DOHH2 (cell line): ENCODE measurements around the gene LYRM2.

ENCODE experiments used
- H3F3A ChIP-seq: fragments of 200-600 bp; sonication (generic), shearing (Covaris generic); 2 replicates; pipeline ENCODE4 v1.6.0; 2016; ENCODE audit warnings: antibody characterized with exemption, mild to moderate bottlenecking; ENCODE audit not compliant: control insufficient read depth, insufficient read depth
- H3K27ac ChIP-seq: fragments of 200-600 bp; sonication (generic); 2 replicates; pipeline ENCODE4 v1.5.1; 2014; ENCODE audit warnings: low read depth, mild to moderate bottlenecking, low read length, moderate library complexity
- H3K27me3 ChIP-seq: fragments of 200-600 bp; sonication (generic); 2 replicates; pipeline ENCODE4 v1.6.1; 2014; ENCODE audit warnings: mild to moderate bottlenecking, low read length, mixed read lengths; ENCODE audit not compliant: control insufficient read depth
- H3K36me3 ChIP-seq: fragments of 200-600 bp; sonication (generic); 2 replicates; pipeline ENCODE4 v1.6.1; 2014; ENCODE audit warnings: mild to moderate bottlenecking, low read length, moderate library complexity, mixed read lengths; ENCODE audit not compliant: control insufficient read depth
- H3K4me1 ChIP-seq: fragments of 200-600 bp; sonication (generic); 2 replicates; pipeline ENCODE4 v1.6.1; 2014; ENCODE audit warnings: mild to moderate bottlenecking, low read length, mixed read lengths; ENCODE audit not compliant: control insufficient read depth
- H3K4me2 ChIP-seq: fragments of 200-600 bp; sonication (generic); 2 replicates; pipeline ENCODE4 v1.6.0; 2014; ENCODE audit warnings: mild to moderate bottlenecking, low read length, moderate library complexity
- H3K4me3 ChIP-seq: fragments of 200-600 bp; sonication (generic); 2 replicates; pipeline ENCODE4 v1.5.1; 2014; ENCODE audit warnings: mild to moderate bottlenecking, low read length, mixed read lengths
- H3K79me2 ChIP-seq: fragments of 200-600 bp; sonication (generic); 2 replicates; pipeline ENCODE4 v1.6.1; 2014; ENCODE audit warnings: mild to moderate bottlenecking, low read length, mixed read lengths; ENCODE audit not compliant: control insufficient read depth
- H3K9me2 ChIP-seq: fragments of 200-600 bp; sonication (generic); replicated peaks from 2 replicates; pipeline ENCODE4 v1.6.1; 2014; ENCODE audit warnings: mild to moderate bottlenecking, low read length, mixed read lengths; ENCODE audit not compliant: control insufficient read depth
- H3K9me3 ChIP-seq: fragments of 200-600 bp; sonication (generic); 2 replicates; pipeline ENCODE4 v1.6.1; 2014; ENCODE audit warnings: antibody characterized with exemption, low read length, mixed read lengths; ENCODE audit not compliant: control insufficient read depth, insufficient read depth
- H4K20me1 ChIP-seq: fragments of 200-600 bp; sonication (generic); 2 replicates; pipeline ENCODE4 v1.6.0; 2014; ENCODE audit warnings: low read depth, mild to moderate bottlenecking, antibody characterized with exemption, low read length, moderate library complexity; ENCODE audit not compliant: control insufficient read depth, insufficient read depth
- CTCF ChIP-seq: fragments of 200-600 bp; sonication (generic); IDR thresholded peaks from one replicate; pipeline ENCODE4 v1.5.1; 2014; ENCODE audit warnings: antibody characterized with exemption, mild to moderate bottlenecking, low read depth, low read length; ENCODE audit not compliant: poor library complexity, severe bottlenecking
- EZH2phosphoT487 ChIP-seq: fragments of 200-600 bp; sonication (generic); IDR thresholded peaks from 2 replicates; pipeline ENCODE4 v1.6.1; 2017; ENCODE audit warnings: borderline replicate concordance, mild to moderate bottlenecking, antibody characterized with exemption, low read length, moderate library complexity, mixed read lengths

LYRM2 gene

GRCh38 chr6:89530982-89531381 is 107.6 kb downstream of the LYRM2 start:
- Histone ChIP-seq H3K27ac (no peak overlapping the region), H3K9me2 (no peaks in the 10 kb centered on the region), H3K4me3 (no peak overlapping the region), H3K4me1 (no peaks in the 10 kb centered on the region), H3K36me3 (no peaks in the 10 kb centered on the region), H3K4me2 (no peak overlapping the region), H3K27me3 (peaks cover 4% of the 10 kb centered on the region; the same call in 1 of the 2 replicates), H3K9me3 (no peaks in the 10 kb centered on the region), H4K20me1 (no peaks in the 10 kb centered on the region), H3K79me2 (no peaks in the 10 kb centered on the region), H3F3A (no peaks in the 10 kb centered on the region)
- no peak for TF ChIP-seq CTCF
- TF ChIP-seq EZH2phosphoT487, result no peak

DNA sequence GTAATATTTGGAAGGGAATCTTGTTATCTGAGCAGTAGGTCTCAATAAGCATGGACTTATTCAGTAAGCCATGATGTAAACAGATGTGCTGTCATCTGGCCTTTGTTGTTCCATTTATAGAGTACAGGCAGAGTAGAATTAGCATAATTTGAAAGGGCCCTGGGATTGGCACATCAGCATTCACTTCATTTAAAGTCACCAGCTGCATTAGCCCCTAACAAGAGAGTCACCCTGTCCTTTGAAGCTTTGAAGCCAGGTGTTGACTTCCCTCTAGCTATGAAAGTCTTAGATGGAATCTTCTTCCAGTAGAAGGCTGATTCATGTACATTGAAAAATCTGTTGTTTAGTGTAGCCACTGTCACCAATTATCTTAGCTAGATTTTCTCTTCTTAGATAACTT is 109.7 kb downstream of the LYRM2 start:
- Histone ChIP-seq H3K27me3 (no peaks in the 10 kb centered on the region), H3K9me2 (no peaks in the 10 kb centered on the region), H3K27ac (no peak overlapping the region), H3K4me2 (no peak overlapping the region), H4K20me1 (no peaks in the 10 kb centered on the region), H3K4me3 (no peak overlapping the region), H3K36me3 (no peaks in the 10 kb centered on the region), H3K4me1 (no peaks in the 10 kb centered on the region), H3F3A (no peaks in the 10 kb centered on the region), H3K9me3 (no peaks in the 10 kb centered on the region), H3K79me2 (no peaks in the 10 kb centered on the region)
- TF ChIP-seq EZH2phosphoT487 (no peak), CTCF (no peak)

- H3K79me2 ChIP-seq, result no peaks in the 10 kb centered on the region
- no peaks in the 10 kb centered on the region for H3K9me3 ChIP-seq
- H3K27me3 ChIP-seq, result 0 out of 2 replicates have a peak, but pooled peaks cover 2% of the 10 kb centered on the region
- no peaks in the 10 kb centered on the region for H3K4me1 ChIP-seq
- H3K36me3 ChIP-seq, result no peaks in the 10 kb centered on the region
- TF ChIP-seq EZH2phosphoT487 (no peak), CTCF (no peak)
- no peaks in the 10 kb centered on the region for H3K9me2 ChIP-seq
- no peak overlapping the region for H3K27ac ChIP-seq
- no peak overlapping the region for H3K4me2 ChIP-seq
- no peak overlapping the region for H3K4me3 ChIP-seq
- no peaks in the 10 kb centered on the region for H3F3A ChIP-seq
- no peaks in the 10 kb centered on the region for H4K20me1 ChIP-seq
Observed at GRCh38 chr6:89527634-89528033, 110.9 kb downstream of the LYRM2 start.

DNA sequence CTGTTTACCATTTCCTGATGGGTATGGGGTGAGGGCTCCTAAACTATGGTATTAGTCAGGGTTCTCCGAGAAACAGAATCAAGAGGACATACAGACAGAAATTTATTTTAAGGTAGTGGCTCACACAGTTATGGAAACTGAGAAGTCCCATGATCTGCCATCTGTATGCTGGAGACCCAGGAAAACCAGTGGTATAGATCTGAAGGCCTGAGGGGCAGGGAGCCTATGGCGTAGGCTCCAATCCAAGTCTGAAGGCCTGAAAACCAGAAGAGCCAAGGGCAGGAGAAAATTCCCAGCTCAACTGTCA is 112.0 kb downstream of the LYRM2 start:
- no peaks in the 10 kb centered on the region for H3K4me1 ChIP-seq
- H4K20me1 ChIP-seq, result no peaks in the 10 kb centered on the region
- 0 out of 2 replicates have a peak, but pooled peaks cover 2% of the 10 kb centered on the region for H3K27me3 ChIP-seq

More for the DNA sequence above, 112.0 kb downstream of the LYRM2 start:
- no peaks in the 10 kb centered on the region for H3K9me2 ChIP-seq
- TF ChIP-seq EZH2phosphoT487, result no peak
- TF ChIP-seq CTCF, result no peak
- no peak overlapping the region for H3K4me2 ChIP-seq
- no peaks in the 10 kb centered on the region for H3K36me3 ChIP-seq
- H3K9me3 ChIP-seq, result no peaks in the 10 kb centered on the region
- no peak overlapping the region for H3K4me3 ChIP-seq
- H3K27ac ChIP-seq, result no peak overlapping the region
- H3K79me2 ChIP-seq, result no peaks in the 10 kb centered on the region
- no peaks in the 10 kb centered on the region for H3F3A ChIP-seq
